ENCODE data around the gene ZNF622.

ZNF622 gene

DNA sequence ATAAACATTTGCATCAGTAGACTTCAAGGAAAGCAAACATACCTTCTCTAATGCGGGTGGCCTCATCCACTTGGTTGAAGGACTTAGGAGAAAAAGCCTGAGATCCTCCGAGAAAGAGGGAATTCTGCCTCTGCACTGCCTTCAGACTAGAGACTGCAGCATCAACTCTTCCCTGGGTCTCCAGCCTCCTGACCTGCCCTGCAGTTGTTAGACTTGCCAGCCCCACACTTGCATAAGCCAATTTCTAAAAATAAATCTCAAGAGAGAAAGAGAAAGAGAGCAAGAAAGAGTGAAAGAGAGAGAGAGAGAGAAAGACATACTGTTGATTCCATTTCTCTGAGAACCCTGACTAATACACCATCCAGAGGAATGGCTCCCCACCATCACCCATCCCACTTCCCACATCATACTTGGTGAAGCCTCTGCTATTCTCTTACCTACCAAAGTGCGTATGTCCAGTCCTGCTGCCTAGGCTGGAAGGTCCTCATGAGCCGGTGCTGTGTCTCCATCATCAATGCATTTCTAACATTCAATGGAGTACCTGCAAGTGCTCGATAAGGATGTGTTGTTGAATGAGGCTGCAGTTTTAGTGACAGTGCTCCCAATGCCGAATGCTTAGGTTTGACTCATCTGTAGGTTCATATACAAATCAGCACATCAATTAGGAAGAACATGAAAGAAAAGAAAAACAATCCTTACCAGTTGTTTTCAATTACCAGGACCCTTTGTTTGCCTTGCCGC lies 35.1 kb downstream of the ZNF622 start:
- DNase-seq (ENCODE audit: low read depth), result no peak

DNA sequence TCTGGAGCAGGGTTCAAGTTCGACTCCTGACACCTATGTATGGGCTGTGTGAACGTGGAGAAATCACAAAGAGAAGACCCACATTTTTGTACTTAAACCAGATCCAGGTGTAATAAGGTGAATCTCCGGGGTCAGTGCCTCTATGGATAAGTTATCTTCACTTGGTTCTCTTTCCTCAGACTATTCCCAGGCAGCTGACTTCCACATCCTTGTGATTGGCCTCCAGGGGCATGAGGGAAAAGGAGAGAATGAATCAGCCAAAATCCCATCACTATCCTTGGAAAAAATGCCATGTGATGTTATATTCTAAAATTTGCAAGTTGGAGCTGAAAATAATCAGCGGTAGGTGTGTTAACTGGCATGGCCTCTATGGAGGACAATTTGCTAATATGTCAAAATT lies 37.2 kb downstream of the ZNF622 start:
- DNase-seq (ENCODE audit: low read depth), result no peak

DNA sequence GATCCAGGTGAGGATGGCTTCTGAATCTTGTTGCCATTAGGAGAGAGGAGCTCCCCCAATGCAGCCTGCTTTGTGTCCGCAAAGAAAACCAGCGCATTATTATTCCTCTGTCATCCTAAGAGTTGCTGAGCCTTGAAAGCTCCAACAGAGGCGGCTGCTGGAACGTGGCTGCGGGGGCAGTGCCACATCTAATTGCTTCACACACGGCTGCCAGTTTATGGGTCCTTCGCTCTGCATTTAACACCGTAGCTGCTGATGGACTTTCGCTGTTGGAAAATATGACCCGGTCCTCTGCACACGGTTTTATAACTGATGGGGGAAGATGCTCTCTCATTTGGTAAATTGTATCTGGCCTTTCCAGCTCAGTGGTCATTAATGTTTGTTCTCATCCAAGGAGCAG lies 38.0 kb downstream of the ZNF622 start:
- DNase-seq (ENCODE audit: low read depth), result no peak

DNA sequence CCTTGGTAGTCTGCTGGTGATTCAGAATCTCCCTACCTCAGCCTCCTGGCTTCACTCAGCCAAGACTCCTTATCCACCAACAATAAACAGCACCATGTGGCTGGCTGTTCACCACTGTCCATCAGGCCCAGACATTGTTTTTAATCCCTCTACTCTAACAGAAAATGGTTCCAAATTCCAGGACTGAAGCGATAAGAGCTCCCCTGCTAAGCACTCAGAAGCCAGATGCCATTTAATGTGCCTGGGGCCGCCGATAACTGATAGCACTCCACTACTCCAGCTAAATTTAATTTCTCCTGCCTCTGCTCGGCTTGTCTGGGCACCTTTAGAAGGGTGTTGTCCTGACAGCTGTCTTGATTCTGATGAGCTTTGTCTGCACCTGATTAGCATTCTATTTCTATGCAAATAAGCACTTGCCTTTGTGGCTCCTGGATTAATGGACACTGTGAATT lies 47.1 kb downstream of the ZNF622 start:
- no peak for DNase-seq (ENCODE audit: low read depth)

DNA sequence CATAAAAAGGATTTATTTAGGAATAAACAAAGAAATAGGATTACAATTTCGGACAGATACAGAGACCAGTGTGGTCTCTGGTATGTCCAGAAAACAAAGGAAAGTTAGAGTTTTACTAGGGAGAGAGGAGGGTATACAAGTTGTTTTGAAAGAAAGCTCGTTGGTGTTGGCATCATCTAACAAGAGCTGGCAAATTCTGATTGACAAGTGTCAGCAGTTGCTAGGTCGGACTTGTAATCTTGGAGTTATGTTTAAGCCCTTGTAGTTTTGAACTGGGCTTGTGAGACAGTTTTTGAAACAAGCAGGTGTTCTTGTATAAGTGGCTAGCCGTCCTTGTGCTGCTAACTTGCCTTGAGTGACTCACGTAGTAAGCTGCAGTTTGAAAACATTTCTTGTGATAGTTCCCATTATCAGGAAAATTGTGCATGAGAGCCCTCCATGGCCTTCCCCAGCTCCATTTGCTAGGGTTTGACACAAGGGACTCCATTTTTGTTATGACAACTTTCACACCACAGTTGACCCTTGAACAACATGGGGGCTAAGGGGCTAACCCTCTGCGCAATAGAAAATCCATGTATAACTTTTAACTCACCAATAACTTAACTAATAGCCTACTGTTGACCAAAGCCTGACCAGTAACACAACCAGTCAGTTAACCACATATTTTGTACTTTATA lies 48.1 kb downstream of the ZNF622 start:
- DNase-seq (ENCODE audit: low read depth), result no peak

DNA sequence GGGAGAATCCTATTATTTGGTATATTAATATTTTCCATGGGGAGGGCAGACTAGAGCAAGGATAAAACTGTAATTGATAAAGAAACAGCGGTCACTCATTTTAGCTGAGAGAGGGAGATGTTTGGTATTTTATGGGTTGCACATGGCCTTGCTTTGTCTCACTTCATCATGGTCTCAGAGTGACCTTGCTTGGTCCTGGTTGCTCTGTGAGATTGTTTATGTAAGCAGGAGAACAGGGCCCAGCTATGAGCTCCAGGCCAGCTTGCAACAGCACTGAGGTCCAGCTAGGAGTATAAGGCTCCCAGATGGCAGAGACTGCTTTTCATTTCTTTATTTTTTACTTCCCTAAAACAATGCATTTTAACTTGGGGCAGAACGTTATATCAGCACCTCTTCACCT lies 50.7 kb downstream of the ZNF622 start:
- DNase-seq (ENCODE audit: low read depth), result no peak

DNA sequence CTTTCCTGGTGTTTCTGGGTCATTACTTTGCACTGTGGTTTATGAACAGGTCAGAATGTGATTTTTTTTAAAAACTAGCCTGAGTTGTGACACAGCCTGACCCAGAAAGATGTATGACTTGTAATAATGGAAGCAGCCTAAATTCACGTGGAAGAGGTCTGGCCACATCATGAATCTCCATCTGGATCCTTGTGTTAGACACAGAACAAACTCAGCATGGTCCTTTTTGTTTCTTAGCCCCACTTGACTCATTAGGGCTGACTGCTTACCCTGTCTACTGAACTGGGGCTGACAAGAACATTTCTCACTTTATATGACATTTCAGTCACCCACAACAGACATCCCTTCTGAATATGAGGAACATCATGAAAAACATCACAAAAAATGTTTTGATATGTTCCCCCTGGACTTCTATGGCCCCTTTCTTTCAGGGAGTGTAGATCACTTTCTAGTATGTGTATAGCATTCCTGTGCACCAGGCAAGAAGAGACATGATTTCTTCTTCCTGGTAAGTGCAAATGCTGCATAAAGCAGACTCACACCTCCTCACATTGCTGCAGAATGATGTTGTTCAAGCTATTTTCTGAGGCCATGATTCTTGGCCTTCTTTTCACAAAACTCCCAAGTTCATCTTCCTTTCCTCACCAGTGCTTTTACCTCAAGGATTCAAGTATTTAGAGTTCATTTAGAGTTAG lies 52.3 kb downstream of the ZNF622 start:
- DNase-seq (ENCODE audit: low read depth), result no peak

DNA sequence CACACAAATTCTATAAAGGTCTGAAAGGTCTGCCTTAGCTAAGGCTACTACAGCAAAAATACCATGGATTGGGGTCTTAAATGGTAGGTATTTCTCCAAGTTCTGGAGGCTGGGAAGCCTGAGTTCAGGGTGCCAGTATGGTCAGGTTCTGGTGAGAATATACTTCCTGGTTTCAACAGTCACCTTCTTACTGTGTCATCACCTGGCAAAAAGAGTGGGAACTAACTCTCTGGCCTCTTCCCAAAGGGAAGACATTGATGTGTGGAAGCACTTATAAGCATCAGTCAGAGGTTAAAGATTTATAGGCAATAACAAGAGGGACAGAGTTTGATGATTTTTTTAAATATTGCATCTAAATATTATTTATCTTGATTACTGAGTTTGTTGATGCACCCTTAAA lies 53.0 kb downstream of the ZNF622 start:
- DNase-seq (ENCODE audit: low read depth), result no peak

DNA sequence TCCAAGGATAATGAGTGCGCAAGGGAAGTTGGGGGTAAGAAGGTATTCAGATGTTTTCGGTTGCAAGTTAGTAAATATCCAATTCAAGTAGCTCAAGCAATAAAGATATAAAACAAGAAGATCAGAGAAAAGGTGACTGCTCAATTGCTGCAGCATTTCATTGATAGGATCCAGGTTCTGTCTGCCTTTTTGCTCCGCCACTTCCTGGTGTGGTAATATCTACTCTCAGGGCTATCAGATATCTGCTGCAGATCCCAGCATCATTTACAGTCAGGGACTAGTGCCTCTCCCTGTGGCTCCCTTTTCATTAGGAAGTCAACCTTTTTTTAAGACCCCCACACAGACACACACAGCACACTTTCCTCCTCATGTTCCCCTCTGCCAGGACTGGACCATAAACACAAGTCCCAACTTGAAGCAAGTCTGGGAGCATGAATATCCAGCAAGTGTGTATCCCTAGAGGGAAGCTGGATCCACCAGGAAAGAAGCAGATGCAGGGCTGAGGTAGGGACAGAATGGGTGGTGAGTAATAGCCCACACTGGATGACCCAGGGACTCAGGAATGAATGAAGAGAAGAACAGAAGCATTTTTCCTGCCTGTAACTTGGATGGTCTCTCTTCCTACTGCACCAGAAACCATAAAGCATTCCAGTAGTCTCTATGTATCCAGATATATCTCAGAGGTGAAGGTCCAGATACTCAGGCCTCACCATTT lies 53.7 kb downstream of the ZNF622 start:
- no peak for DNase-seq (ENCODE audit: low read depth)

DNA sequence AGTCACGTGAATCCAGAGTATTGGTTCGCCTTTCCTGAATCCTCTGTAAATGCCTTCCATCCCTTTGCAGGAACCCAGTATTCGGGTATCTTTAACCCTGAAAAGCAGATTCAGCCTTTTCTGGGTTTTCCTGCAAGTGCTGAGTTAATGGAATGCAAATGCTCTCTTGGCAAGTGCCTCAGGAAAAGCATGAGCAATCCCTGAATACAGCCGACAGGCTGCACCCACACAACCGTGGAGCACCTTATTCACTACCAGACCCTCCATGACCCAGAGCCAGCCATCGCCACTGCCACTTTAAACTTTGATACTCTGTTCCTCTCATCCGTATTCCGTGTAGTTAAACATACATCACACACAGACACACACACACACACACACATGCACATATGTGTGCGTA lies 54.4 kb downstream of the ZNF622 start:
- DNase-seq (ENCODE audit: low read depth), result no peak

DNA sequence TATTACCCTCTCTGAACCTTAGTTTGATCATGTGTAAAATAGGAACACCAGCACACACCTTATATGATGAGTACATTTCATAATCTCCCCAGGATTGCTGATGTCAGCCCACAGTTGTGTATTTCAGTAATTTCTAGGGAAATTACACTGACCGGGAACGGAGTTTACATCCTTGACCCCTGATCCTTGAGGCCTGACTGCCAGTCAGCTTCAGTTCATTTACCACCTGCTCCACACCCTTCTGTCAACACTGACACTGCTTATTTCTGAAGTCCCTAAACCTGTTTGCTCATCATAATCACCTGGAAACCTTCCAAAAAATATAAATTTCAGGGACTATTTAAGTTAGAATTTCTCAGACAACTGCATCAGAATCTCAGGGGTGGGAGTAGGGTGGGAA lies 55.3 kb downstream of the ZNF622 start:
- DNase-seq (ENCODE audit: low read depth), result no peak

DNA sequence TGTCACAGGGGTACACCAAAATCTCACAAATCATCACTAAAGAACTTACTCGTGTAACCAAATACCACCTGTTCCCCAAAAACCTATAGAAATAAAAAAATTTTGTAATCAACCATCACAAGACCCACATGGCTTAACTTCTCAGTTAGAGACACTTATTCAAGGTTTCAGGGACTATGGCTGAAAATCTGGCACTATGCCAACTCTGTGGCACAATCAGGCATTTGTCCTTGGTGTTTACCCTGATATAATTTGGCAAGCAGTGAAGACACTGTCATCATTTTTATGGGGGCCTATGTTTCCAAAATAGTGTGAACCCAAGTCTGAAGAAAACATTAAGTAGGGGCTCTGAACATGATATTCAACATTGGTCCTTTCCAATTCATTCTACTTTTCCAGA lies 59.0 kb downstream of the ZNF622 start:
- no peak for DNase-seq (ENCODE audit: low read depth)

DNA sequence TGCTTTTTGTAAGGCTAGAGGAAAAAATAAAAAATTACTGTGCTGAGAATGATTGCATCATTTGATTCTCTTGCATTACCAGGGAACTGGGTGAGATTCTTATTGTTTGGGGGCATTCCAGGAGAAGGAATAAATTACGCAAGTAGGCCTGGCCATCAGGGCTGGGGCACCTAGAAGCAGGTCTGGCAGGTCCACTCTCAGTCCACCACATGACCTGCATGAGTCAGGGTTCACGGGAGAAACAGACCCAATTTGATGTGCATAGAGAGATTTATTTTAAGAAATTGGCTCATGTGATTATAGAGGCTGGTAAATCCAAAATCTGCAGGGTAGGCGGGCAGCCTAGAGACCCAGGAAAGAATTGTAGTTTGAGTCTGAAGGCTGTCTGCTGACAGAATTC lies 59.6 kb downstream of the ZNF622 start:
- no peak for DNase-seq (ENCODE audit: low read depth)
